Right hindlimb (tissue), 1 donor: ENCODE results near the gene SEPTIN1.

ENCODE experiments used
- DNase-seq: peaks from one replicate; pipeline ENCODE4 v3.0.0-alpha.2; 2018

SEPTIN1 gene, protein sequence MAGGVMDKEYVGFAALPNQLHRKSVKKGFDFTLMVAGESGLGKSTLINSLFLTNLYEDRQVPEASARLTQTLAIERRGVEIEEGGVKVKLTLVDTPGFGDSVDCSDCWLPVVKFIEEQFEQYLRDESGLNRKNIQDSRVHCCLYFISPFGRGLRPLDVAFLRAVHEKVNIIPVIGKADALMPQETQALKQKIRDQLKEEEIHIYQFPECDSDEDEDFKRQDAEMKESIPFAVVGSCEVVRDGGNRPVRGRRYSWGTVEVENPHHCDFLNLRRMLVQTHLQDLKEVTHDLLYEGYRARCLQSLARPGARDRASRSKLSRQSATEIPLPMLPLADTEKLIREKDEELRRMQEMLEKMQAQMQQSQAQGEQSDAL

DNA sequence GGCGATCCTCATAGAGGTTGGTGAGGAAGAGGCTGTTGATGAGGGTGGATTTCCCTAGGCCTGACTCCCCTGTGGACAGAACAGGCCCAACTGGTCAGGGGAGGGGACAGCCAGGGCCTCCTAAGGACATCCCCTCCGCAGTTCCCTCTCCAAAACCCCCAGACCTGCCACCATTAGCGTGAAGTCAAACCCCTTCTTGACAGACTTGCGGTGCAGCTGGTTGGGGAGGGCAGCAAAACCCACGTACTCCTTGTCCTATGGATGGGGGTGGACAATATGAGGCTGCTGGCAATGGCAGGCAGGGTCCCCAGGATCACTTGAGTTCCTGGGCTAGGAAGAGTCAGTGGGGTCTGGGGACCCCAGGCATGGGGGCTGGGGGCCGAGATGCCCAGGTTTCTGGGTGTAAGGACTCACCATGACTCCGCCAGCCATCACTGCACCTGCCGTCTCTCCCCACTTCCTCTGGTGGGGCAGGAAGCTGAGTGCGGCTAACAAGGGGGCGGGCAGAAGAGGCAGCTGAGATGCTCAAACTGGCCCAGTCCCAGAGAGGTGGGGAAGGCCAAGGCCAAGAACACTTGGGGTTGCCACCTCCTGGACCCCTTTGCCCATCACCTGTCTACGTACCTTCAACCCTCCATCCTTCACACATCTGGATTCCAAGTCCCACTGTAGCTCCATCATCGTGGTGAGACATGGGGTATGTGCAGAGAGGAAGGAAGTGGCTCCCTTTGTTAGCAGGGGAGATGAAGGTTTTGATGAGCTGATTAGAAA lies at the start of gene SEPTIN1:
Gene SEPTIN1, minus strand, starts transcription at position 451 of the 771 bp plus-strand sequence. Its CDS starts 19 bp downstream, at position 432.
- DNase-seq, result no peak

DNA sequence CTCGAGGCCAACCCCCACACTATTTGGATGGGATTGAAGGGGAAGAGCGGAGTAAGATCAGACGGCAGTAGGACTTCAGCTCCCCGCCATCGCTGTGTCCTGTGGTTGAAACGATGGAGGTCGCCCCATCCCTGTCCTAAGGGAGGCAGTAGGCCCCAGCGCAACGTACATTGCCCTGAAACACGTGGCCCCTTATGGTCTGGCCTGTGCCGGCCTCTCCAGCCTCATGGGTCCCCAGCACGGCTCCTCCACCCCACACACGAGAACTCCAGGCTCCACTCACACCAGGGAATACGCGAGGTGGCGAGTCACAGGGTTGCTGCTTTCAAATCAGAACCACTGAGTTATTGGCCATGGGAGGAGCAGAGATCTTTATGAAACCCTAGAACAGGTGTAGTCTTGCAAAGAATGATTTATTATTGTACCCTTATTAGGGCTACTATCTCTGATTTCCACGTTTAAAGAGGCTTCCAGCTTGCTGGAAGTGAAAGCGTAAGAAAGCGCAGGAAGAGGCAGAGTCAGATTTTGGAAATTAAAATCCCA lies 48.1 kb upstream of the SEPTIN1 start:
- DNase-seq, result no peak

DNA sequence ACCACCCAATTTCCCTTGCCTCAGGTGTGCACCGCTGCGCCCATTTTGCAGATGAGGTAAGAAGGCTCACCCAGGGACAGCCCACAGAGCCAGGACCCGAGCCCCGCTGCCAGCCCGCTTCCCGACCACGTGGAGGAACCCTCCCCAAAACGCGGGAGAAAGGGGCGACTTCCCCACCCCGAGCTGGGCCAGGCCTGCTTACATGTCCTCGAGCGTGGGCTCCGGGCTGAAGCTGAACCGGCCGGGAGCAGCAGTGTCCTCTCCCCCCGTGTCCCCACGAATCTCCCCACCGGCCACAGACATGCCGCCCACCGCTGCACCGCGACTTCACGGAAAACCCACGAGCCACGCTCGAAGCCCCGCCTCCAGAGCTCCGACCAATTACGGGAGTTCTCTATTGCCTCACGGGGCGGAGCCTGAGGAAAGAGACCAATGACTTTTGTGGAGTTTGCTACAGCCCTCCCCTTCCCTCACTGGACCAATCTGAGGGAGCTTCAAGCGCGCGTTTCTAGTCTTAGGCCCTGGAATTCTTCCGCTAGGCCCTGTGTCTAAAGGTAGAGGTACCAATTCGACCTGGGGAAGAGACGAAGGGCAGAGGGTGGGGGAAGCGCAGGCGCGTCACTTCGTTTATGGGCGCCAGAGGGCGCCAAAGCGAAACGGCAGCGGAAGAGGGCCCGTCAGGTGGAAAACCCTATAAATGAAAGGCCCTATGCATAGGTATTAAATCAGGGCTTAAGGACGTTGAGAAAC lies 47.5 kb upstream of the SEPTIN1 start, which contains the start of gene DCTPP1:
Gene DCTPP1, minus strand, starts transcription at position 353 of the 750 bp plus-strand sequence. Its CDS starts 50 bp downstream, at position 303.
- peak; percentile 96 for DNase-seq

DNA sequence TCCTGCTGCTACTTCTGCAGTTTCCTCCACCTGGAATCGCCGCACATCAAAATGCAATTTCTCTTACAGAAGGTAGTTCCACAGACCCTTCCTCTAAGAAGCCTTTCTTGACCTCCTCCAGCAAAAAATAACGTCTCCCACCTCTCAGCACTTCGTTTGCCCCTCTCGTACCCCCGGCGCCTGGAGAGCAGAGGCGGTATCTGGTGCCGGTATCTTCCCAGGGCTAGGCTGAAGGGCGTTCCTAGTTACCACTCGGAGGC lies 47.0 kb upstream of the SEPTIN1 start:
- no peak for DNase-seq

DNA sequence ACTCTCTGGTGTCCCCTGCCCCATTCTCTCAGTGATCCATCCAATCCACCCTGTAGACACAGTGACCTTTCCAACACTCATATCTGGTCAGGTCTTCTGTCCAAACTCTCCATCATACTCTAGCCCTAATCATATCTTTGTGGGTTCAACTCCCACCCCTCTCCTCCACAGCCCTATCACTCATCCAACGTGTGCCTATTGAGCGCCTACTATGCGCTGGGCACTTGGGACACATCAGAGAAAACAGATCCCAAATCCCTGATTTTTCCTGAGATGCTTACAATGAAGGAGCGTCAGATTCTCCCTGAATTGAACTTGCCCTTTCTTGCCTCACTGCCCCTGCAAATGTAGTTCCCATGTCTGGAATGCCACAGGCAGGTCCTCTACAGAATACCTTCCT lies 45.7 kb upstream of the SEPTIN1 start:
- no peak for DNase-seq

DNA sequence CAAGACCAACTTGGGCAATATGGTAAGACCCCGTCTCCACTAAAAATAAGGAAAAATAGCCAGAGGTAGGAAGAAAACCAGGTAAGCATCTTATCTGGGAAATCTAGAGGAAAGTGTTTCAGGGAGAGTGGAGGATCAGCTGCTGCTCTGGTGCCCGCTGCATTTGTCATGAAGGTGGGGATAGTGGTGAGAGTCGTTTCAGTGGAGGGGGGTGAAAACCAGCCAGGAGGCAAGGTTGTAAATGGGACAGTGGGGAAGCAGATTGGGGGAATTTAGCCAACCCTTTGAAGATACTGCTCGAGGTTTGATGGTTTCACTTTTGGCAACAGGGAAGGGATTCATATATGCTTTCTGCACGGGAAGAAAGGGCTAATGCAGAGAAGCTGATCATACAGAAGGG lies 38.6 kb upstream of the SEPTIN1 start:
- DNase-seq, result no peak

DNA sequence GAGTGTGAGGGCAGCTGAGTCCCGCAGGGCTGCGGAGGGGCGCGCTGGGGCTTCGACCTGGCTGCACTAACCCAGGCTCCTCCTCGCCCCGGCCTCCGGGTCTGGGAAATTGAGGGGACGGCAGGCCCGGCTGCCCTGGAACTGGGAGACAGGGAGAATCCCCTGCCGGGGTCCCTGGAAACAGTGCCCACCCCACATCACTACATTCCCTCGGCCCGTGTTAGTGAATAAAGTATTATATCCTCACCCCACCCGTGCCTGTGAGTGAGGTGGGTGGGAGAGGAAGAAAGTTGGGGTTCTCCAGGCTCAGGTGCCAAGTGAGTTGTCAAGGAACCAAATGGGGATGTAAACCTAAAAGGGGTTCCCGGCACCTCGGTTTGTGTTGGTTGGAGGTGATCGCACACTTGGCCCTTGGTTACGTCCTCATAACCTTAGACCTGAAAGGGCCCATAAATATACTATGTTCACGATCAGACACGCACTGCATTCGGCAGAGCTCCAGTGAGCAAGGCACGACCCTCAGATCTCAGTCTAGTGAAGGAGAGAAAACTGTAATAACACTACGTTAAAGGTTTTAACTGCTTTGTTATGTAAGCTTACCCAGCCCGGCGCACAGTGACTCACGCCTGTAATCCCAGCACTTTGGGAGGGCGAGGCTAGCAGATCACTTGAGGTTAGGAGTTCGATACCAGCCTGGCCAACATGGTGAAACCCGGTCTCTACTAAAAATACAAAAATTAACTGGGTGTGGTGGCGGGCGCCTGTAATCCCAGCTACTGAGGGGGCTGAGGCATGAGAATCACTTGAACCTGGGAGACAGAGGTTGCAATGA lies 36.2 kb upstream of the SEPTIN1 start:
- DNase-seq, result no peak

DNA sequence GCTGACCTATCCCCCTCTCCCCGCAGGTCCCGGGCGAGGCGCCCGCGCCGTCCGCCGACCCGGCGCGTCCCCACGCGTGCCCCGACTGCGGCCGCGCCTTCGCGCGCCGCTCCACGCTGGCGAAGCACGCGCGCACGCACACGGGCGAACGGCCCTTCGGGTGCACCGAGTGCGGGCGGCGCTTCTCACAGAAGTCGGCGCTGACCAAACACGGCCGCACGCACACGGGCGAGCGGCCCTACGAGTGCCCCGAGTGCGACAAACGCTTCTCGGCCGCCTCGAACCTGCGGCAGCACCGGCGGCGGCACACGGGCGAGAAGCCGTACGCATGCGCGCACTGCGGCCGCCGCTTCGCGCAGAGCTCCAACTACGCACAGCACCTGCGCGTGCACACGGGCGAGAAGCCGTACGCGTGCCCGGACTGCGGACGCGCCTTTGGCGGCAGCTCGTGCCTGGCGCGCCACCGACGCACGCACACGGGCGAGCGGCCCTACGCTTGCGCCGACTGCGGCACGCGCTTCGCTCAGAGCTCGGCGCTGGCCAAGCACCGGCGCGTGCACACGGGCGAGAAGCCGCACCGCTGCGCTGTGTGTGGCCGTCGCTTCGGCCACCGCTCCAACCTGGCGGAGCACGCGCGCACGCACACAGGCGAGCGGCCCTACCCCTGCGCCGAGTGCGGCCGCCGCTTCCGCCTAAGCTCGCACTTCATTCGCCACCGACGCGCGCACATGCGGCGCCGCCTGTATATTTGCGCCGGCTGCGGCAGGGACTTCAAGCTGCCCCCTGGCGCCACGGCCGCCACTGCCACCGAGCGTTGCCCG lies 35.4 kb upstream of the SEPTIN1 start:
- peak; percentile 90 for DNase-seq

DNA sequence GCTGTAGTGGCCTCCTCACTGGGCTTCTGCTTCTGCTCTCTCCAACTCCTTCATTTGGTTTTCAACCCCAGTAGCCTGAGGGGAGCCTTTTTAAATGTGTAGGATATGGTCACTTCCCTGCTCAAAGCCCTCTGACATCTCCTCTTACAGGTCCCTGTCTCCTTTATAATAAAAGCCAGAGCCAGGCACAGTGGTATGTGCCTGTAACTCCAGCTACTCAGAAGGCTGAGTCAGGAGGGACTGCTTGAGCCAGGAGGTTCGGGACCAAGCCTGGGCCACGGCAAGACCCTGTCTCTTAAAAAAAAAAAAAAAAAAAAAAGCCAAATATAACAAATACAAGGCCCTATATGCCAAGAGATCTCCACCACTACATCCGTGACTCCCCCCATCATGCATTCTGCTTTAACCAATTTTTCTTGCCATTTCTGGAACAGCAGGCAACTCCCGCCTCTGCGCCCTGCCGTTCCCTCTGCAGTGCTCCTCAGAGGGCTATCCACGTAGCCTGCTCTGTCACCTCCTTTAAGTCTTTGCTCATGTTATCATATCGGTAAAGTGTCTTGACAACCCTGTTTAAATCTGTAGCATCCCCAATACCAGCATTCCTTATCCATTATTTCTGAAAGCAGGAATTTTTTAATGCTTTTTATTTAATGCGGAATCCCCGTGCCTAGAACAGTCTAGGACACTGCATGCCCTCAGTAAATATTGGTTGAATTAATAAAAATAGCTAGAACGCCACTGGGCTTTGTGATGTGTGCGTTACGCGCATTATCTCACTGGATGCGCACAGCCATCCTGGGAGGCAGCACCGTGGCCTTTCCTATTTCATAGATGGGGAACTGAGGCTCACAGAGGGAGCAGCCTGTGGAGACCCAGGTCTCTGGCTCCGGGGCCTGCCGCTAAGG lies 34.5 kb upstream of the SEPTIN1 start:
- no peak for DNase-seq

DNA sequence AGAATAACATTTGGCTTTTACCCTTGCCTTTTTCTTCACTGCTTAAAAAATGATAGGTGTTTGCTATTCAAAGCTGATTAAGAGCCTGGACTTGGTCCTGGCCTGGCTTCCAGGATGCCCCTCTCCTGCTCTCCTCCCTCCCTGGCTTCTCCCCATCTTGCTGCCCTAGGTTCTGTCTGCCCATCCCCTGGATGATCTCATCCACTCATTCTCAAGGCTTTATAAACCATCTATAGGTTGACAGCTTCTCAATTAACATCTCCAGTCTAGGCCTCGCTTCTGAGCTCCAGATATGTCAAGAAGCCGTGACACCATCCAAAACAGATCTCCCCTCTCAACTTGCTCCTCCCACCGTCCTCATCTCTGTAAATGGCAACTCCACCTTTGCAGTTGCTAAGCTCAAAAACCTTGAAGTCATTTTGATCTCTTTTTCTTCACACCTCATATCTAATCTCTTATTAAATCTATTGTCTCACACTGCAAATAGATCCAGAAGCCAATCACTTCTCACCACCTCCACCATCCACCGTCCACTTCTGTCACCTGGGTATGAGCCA lies 33.8 kb upstream of the SEPTIN1 start:
- no peak for DNase-seq

DNA sequence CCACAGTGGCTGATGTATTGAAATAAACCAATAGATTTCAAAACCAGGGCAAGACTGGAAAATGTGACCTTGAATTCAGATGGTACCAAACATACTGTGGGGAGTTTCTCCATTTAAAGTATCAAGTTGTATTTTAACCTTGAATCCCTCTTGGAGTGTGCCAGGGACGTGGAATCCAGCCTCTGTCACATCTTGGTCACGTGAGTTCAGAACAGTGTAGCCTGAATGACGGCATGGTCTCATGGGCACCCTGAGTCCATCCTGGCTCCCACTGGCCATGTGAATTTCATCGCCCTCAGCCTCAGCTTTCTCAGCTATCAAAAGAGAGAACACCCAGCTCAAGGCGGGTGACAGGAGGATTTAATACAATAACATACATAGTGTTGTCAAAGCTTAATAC lies 31.8 kb upstream of the SEPTIN1 start:
- DNase-seq, result no peak

DNA sequence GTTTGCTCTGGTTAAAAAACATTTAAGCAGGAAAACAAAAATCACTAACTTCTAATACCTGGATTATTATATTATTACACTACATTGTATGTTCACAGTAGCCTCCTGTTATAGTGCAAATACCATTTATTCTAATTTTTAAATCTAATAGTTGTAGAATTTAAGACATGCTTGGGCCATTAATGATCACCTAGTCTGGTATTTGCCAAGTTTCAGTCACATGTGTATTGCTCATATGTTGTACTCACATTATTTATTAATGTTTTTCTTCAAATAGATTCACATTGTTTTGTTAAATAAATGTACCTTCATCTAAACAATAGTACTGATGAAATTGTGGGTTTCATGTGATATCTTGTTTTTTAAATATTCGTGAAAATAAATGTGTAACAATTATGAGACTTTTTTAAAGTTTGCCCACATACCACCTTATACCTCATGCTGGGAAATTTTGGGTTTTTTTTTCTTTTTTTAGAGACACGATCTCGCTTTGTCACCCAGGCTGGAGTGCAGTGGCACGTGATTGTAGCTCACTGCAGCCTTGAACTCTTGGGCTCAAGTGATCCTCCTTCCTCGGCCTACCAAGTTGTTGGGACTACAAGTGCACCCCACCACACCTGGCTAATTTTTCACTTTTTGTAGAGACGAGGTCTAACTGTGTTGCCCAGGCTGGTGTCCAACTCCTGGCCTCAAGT lies 30.9 kb upstream of the SEPTIN1 start:
- DNase-seq, result no peak

DNA sequence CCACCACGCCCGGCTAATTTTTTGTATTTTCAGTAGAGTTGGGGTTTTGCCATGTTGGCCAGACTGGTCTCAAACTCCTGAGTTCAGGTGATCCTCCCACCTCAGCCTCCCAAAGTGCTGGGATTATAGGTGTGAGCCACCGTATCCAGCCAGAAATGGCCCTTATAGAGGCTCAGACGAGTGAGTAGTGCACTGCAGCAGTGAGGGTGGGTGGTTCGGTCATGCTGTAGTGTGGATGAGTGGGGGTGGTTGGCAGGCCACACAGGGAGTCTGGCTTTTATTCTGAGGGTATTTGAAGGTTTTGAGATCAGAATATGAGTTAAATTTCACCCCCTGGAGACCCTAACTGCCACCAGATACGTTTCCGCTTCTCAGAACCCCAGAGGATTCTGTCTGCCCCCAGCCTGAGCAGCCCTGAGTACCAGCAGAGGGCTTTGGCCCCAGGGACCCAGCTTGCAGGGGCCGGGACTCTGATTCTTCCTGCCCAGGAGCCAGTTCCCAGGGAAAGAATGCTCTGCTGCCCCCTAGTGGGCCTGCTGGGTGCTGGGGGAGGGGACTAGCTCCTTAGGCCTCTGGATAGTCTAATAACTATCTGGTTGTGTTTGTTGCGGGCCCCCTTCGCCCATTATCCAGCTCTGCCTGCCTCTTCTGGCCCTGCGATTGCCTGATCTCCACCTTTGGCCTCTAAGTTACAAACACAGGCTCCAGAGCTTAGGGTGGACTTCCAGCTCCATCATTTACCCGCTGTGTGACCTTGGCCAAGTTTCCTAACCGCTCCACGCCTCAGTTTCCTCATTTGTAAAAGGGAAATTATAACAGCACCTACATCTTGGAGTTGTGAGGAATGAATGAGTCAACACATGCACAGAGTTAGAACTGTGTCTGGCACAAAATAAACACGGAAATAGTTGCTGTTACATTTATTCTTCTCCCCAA lies 27.0 kb upstream of the SEPTIN1 start:
- DNase-seq, result peak; percentile 93

DNA sequence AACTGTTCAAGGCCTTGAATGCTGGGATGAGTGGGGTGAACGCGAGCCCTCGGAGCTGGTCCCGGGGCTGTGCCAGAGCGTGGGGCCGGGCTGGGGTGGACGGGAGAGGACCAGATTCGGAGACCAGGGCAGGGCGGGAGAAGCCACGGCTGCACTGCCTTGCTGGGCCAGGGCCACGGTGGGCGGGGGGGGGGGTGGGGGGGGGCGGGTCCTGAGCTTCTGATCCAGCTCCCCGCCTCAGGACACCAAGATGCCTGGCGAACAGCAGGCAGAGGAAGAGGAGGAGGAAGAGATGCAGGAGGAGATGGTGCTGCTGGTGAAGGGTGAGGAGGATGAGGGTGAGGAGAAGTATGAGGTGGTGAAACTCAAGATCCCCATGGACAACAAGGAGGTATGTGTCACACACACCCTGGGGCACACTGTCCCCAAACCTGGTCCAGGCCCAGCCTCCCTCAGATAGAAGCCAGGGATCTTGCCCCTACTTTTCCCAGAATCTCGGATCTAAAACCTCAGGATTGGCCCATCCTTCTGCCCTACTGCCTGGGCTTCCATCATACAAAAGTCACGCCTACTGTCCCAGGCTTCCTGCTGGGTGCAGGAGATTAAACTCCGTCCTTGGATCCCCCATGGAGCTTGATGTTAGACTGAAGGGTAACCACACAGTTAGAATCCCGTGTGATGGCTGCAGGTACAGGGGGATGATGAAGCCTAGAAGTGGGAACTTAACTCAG lies 25.6 kb upstream of the SEPTIN1 start:
- DNase-seq, result peak; percentile 77

DNA sequence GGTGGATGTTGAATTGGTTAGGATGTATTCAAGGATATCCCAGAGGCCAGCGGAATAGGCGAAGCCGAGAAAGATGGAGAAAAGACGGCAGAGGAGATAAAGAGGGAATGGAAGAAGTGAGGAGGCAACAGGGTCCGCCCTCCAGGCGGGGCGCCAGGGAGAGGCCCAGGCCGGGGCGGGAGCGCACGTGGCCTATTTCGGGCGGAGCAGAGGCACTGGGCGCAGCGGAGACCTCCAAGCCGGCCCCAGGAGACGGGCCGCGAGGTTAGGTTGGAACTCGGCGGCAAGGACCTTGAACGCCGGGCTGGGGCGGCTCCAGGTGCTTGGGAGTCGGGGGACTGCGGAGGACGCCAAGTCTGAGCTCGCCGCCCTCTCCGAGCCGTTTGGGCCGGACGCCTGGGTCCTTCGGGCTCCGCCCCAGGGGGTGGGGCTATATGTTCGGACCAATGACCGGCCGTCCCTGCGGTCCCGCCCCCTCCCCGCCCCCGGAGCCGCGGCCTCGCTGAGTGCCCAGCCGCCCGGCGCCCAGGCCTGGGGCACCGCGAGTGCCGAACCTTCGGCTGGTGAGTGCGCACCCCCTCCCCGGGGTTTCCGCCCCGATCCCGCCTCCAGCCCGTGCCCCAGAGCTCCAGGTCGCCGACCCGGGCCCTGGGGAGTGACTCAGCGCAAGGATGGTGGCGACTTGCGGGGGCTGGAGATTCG lies 24.9 kb upstream of the SEPTIN1 start, which contains the start of gene ZNF771:
Gene ZNF771, plus strand, starts transcription at position 505 of the 702 bp plus-strand sequence. CDS start 448 bp downstream, outside the sequence.
- peak; percentile 96 for DNase-seq

DNA sequence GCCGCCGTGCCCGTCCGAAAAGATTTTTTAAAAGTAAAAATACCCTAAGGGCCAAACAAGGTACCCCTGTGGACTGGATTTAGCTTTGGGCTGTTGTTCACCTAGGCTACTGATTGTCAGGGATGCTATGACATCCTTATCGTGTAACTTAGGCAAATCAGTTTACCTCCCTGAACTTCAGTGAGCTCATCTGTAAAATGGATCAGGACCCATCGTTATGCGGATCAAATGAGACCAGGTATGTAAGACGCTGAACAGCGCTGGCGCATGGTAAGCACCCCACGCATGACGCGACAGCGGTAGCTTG lies 24.4 kb upstream of the SEPTIN1 start:
- DNase-seq, result no peak
